Germinal center (tissue), 1 donor: ENCODE measurements around the gene GNG2.
A peak's percentile ranks its signal among the peaks of the same experiment; 100 is the strongest.

Experiments used
- DNase-seq: peaks from one replicate; pipeline ENCODE4 v3.0.0; 2012; ENCODE audit warnings: mixed read lengths, low spot score

Gene GNG2

DNA sequence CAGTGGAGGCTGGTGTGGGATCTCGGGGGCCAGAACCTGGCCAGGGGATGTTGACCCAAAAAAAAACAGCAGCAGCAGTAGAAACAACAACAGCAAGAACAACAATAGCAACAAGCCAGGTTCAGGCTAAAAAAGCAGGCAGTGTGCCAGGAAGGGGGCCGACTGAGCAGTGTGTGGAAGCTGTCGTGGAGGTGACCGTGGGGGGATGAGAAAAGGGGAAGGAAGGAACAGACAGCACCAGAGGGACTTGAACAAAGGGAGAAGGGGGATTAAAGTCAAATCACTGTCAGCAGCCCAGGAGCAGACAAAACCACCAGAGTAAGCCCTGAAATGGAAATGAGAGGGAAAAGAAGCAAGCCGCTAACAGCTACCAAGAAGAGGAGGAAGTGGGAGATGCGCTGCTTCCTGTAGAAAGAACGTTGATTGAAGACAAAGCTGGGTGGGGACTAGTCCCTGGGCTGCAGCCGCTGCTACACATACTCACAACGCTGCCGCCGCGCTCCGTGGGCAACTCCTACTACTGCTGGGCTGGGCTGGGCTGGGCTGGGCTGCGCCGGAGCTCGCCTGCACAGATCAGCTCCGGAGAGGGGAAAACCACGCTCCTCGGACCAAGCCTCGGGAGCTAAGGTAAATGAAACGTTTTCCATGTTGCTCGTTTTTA is at the start of gene GNG2:
TSS of gene GNG2 (plus strand) at position 449 of the 661 bp plus-strand sequence. CDS start 90,067 bp downstream, outside the sequence.
- DNase-seq: peak; percentile 73

- DNase-seq: no peak
Observed at GRCh38 chr14:51811706-51812105, 48.7 kb upstream of the GNG2 start.

GRCh38 chr14:51816031-51816430 is 44.4 kb upstream of the GNG2 start:
- no peak for DNase-seq

GRCh38 chr14:51817326-51817725 is 43.1 kb upstream of the GNG2 start:
- no peak for DNase-seq

GRCh38 chr14:51818748-51819380 is 41.5 kb upstream of the GNG2 start:
- DNase-seq: no peak

- DNase-seq: no peak
Observed at GRCh38 chr14:51821822-51822221, 38.6 kb upstream of the GNG2 start.

- no peak for DNase-seq
Observed at GRCh38 chr14:51822499-51822898, 37.9 kb upstream of the GNG2 start.

DNA sequence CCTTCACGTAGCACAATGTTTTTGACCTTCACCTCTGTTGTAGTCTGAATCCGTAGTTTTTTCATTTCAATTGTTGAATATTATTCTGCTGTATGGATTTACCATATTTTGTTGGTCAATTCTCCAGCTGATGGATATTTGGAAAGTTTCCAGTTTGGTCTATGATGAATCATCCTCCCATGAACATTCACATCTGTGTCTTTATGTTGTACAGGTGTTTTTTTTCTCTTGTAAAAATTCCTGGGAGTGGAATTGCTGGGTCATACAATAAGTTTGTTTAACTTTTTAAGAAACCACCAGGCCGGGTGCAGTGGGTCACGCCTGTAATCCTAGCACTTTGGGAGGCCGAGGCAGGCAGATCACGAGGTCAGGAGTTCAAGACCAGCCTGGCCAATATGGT is 36.7 kb upstream of the GNG2 start:
- no peak for DNase-seq

DNA sequence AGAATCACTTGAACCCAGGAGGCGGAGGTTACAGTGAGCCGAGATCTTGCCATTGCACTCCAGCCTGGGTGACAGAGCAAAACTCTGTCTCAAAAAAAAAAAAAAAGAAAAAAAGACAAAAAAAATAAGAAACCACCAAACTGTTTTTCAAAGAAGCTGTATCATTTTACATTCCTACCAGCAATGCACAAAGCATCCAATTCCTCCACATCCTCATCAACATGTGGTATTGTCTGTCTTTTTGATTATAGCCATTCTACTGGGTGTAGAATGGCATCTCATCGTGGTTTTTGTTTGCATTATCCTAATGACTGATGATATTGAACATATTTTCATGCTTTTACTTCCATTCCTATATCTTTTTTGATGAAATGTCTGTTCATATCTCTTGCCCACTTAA is 36.2 kb upstream of the GNG2 start:
- no peak for DNase-seq

- DNase-seq: no peak
Observed at GRCh38 chr14:51825926-51826325, 34.5 kb upstream of the GNG2 start.

- DNase-seq: peak; percentile 44
Observed at GRCh38 chr14:51828017-51828797, 32.2 kb upstream of the GNG2 start.

DNA sequence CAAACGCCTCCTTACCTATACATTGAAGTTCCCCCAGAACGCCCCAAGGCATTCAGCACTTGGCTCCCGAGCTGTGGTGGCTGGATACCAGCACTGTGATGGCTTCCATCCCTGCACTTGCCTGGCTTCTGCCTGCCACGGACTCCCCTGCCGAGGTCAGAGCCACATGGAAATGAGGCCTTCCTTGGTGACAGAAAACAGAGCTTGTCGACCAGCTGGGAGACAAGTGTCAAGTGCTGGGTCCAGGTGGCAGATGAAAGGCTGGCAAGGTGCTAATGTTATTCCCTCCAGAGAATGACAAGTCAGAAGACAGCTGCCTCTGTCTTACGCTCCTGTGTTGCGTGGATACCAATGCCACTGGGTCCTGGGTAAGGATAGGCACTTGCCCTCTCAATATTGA is 26.2 kb upstream of the GNG2 start:
- DNase-seq: no peak

DNA sequence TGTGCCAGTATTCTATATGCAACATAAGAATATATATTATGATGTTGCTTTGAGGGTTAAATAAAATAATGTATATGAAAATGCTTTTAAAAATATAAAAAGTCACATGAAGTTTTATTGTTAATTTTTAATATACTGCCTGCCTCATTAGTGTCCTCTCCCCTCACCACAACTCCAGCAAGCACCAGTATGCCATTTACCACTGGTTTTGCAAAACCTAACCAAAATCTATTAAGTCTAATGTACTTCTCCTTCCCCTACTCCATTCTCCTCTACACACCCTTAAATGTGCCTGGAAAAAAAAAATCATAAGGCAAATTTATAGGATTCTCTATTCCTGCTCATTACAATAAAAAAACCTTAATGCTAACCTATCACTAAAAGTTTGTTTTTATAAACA is 24.0 kb upstream of the GNG2 start:
- no peak for DNase-seq

- DNase-seq: peak; percentile 75
Observed at GRCh38 chr14:51844081-51844881, 16.1 kb upstream of the GNG2 start.

DNA sequence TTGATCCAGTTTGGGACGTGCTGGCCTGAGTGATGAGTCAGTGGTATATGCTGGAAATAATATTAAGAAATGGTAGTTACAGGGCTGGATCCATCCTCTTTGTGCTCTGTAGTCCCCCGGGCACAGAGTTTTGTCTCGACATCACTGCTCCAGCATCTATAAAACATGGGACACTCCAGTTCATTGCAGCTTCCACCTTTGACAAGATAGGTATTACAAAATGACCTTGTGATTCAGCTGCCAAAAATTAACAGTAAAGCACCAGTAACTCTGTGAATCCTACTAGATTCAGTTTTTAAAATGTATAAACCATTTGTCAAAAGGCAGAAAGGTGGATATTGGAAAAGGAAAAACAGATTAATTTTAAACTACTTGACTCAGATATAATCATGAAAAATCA is 14.6 kb upstream of the GNG2 start:
- DNase-seq: no peak

DNA sequence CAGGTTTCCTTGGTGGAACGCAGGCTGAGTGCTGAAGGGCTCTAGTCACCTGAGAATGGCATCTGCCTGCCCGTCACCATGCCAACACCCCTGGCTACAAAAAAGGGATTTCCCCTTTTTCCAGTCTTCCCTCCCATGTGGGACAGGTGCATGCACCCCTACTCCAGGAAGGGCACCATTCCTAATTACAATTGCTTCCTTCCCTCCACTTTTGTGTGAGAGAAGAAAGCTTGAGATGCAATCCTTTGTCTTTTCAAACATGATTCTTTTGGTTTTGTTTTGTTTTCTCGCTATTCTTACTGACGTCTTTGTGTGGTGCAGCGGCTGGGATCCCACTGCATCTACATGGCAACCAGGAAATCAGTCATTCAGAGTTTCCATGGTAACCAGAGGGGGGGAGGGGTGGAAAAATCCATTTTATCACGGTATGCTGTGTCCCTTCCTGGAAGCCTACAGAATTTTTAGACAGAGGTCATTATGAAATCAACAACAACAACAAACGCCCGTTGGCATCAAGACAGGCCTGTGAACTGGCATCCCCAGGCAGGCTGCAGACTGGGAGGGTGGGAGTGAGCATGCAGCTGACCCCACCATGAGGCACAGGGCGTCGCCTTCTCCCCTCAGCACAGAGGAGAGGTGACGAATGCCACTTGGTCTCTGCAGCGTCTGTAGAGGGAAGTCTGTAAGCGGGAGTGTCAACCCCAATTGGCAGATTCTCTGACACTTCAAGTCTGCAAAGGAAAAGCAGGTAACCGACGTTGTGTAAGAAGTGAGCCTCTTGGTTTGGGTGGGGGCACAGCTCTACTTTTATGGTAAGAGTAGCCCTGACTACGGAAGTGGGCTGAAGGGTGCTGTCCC is 13.6 kb upstream of the GNG2 start:
- peak; percentile 86 for DNase-seq

- no peak for DNase-seq
Observed at GRCh38 chr14:51847489-51847796, 13.0 kb upstream of the GNG2 start.

GRCh38 chr14:51848120-51848519 is 12.3 kb upstream of the GNG2 start:
- no peak for DNase-seq

GRCh38 chr14:51849097-51849496 is 11.3 kb upstream of the GNG2 start:
- no peak for DNase-seq

- no peak for DNase-seq
Observed at GRCh38 chr14:51850651-51851050, 9.8 kb upstream of the GNG2 start.

- no peak for DNase-seq
Observed at GRCh38 chr14:51852541-51852940, 7.9 kb upstream of the GNG2 start.

GRCh38 chr14:51855234-51855633 is 5.2 kb upstream of the GNG2 start:
- no peak for DNase-seq
